ENCODE measurements around the gene AARS1.
"Not testable (repeated sequence)": the region's sequence is repeated elsewhere in the genome, so short reads cannot be mapped to it uniquely, and the experiment has no call there.

DNA sequence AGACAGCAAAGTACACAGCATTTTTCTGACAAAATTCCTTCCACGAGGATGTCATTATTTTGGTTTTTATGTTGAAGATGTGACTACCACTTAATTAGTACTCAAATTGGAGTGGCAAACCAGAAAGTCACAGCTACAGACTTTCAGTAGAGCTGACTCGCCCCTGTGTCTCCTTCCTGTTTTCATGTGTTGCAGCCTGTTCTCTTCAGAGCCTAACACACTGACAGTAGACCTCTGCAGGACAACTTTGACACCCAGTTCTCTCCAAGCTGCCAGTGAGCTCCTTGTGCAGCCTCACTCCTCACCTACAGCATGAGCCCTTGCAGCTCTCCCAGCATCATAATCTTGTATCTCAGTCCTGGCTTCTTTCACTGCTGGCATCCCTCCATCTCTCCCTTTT is 66.7 kb downstream of the AARS1 start:
- TF ChIP-seq, protein P1, sequence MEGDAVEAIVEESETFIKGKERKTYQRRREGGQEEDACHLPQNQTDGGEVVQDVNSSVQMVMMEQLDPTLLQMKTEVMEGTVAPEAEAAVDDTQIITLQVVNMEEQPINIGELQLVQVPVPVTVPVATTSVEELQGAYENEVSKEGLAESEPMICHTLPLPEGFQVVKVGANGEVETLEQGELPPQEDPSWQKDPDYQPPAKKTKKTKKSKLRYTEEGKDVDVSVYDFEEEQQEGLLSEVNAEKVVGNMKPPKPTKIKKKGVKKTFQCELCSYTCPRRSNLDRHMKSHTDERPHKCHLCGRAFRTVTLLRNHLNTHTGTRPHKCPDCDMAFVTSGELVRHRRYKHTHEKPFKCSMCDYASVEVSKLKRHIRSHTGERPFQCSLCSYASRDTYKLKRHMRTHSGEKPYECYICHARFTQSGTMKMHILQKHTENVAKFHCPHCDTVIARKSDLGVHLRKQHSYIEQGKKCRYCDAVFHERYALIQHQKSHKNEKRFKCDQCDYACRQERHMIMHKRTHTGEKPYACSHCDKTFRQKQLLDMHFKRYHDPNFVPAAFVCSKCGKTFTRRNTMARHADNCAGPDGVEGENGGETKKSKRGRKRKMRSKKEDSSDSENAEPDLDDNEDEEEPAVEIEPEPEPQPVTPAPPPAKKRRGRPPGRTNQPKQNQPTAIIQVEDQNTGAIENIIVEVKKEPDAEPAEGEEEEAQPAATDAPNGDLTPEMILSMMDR (conservative IDR thresholded peaks at IDR 0.05; ENCODE audit: low read depth in 2 of 2), result not testable (repeated sequence)
- not testable (repeated sequence) for TF ChIP-seq JUNB (IDR thresholded peaks at IDR 0.05; ENCODE audit: unreplicated experiment); EZH2 (IDR thresholded peaks at IDR 0.05; ENCODE audit: low read depth, unreplicated experiment); POLR2AphosphoS5 (IDR thresholded peaks at IDR 0.05; ENCODE audit: low read depth); CREB1 (CRISPR knock-in tag; IDR thresholded peaks at IDR 0.05; ENCODE audit: low read depth); EZH2phosphoT487 (IDR thresholded peaks at IDR 0.05; ENCODE audit: unreplicated experiment); NANOG (IDR thresholded peaks at IDR 0.05; ENCODE audit: borderline replicate concordance)
- TF ChIP-seq, protein P2, sequence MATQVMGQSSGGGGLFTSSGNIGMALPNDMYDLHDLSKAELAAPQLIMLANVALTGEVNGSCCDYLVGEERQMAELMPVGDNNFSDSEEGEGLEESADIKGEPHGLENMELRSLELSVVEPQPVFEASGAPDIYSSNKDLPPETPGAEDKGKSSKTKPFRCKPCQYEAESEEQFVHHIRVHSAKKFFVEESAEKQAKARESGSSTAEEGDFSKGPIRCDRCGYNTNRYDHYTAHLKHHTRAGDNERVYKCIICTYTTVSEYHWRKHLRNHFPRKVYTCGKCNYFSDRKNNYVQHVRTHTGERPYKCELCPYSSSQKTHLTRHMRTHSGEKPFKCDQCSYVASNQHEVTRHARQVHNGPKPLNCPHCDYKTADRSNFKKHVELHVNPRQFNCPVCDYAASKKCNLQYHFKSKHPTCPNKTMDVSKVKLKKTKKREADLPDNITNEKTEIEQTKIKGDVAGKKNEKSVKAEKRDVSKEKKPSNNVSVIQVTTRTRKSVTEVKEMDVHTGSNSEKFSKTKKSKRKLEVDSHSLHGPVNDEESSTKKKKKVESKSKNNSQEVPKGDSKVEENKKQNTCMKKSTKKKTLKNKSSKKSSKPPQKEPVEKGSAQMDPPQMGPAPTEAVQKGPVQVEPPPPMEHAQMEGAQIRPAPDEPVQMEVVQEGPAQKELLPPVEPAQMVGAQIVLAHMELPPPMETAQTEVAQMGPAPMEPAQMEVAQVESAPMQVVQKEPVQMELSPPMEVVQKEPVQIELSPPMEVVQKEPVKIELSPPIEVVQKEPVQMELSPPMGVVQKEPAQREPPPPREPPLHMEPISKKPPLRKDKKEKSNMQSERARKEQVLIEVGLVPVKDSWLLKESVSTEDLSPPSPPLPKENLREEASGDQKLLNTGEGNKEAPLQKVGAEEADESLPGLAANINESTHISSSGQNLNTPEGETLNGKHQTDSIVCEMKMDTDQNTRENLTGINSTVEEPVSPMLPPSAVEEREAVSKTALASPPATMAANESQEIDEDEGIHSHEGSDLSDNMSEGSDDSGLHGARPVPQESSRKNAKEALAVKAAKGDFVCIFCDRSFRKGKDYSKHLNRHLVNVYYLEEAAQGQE (IDR thresholded peaks at IDR 0.05; ENCODE audit: unreplicated experiment), result not testable (repeated sequence)
- TF ChIP-seq, protein P3, sequence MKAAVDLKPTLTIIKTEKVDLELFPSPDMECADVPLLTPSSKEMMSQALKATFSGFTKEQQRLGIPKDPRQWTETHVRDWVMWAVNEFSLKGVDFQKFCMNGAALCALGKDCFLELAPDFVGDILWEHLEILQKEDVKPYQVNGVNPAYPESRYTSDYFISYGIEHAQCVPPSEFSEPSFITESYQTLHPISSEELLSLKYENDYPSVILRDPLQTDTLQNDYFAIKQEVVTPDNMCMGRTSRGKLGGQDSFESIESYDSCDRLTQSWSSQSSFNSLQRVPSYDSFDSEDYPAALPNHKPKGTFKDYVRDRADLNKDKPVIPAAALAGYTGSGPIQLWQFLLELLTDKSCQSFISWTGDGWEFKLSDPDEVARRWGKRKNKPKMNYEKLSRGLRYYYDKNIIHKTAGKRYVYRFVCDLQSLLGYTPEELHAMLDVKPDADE (IDR thresholded peaks at IDR 0.05), result not testable (repeated sequence)

Data from GM23338 (cell line).